H9 (cell line): ENCODE data around the gene YIPF5. TPM values are rescaled to one million over a fixed set of nuclear protein-coding genes. Genes with fewer than 3 reads are reported as not detected.

Source experiments
- DNase-seq: peaks from one replicate; pipeline ENCODE4 v3.0.0-alpha.2; 2017
- H2AFZ ChIP-seq: one replicate; pipeline ENCODE4 v1.6.1; 2013; ENCODE audit warnings: mild to moderate bottlenecking, low read length, control low read depth, moderate library complexity
- H2AK5ac ChIP-seq: 2 replicates; pipeline ENCODE4 v1.6.1; 2013; ENCODE audit warnings: low read length, control low read depth, mixed read lengths; ENCODE audit not compliant: insufficient read length
- H2BK120ac ChIP-seq: one replicate; pipeline ENCODE4 v1.6.1; 2013; ENCODE audit warnings: low read depth, mild to moderate bottlenecking, low read length, control low read depth, inconsistent platforms; ENCODE audit not compliant: poor library complexity, severe bottlenecking
- H2BK12ac ChIP-seq: 2 replicates; pipeline ENCODE4 v1.6.1; 2013; ENCODE audit warnings: low read length, control low read depth, mixed read lengths, low read depth; ENCODE audit not compliant: insufficient read length
- H2BK15ac ChIP-seq: 2 replicates; pipeline ENCODE4 v1.6.1; 2013; ENCODE audit warnings: low read depth, low read length, control low read depth
- H2BK20ac ChIP-seq: one replicate; pipeline ENCODE4 v1.6.1; 2013; ENCODE audit warnings: low read depth, mild to moderate bottlenecking, low read length, control low read depth, inconsistent platforms; ENCODE audit not compliant: poor library complexity, severe bottlenecking
- H2BK5ac ChIP-seq: 2 replicates; pipeline ENCODE4 v1.6.1; 2013; ENCODE audit warnings: low read length, control low read depth, mixed read lengths; ENCODE audit not compliant: insufficient read length
- H3K14ac ChIP-seq: 2 replicates; pipeline ENCODE4 v1.6.1; 2013; ENCODE audit warnings: low read length, control low read depth; ENCODE audit not compliant: insufficient read depth
- H3K18ac ChIP-seq: 2 replicates; pipeline ENCODE4 v1.6.1; 2013; ENCODE audit warnings: low read depth, mild to moderate bottlenecking, mixed read lengths, low read length, control low read depth; ENCODE audit not compliant: insufficient read length
- H3K23ac ChIP-seq: 2 replicates; pipeline ENCODE4 v1.6.1; 2013; ENCODE audit warnings: low read length, control low read depth, mixed read lengths, low read depth; ENCODE audit not compliant: insufficient read length
- H3K23me2 ChIP-seq: 2 replicates; pipeline ENCODE4 v1.6.1; 2013; ENCODE audit warnings: low read depth, mild to moderate bottlenecking, mixed read lengths, low read length, control low read depth; ENCODE audit not compliant: insufficient read length, poor library complexity, severe bottlenecking
- H3K27ac ChIP-seq: 2 replicates; pipeline ENCODE4 v1.5.1; 2013; ENCODE audit warnings: low read length, control low read depth, mixed read lengths, low read depth; ENCODE audit not compliant: insufficient read length
- H3K27me3 ChIP-seq: 2 replicates; pipeline ENCODE4 v1.6.1; 2013; ENCODE audit warnings: low read length, control low read depth, inconsistent platforms; ENCODE audit not compliant: insufficient read depth
- H3K4ac ChIP-seq: 2 replicates; pipeline ENCODE4 v1.6.1; 2013; ENCODE audit warnings: low read depth, mild to moderate bottlenecking, control low read depth, inconsistent platforms, low read length, moderate library complexity
- H3K4me1 ChIP-seq: 2 replicates; pipeline ENCODE4 v1.6.1; 2013; ENCODE audit warnings: low read length, control low read depth, inconsistent platforms; ENCODE audit not compliant: insufficient read depth
- H3K4me2 ChIP-seq: 2 replicates; pipeline ENCODE4 v1.6.1; 2013; ENCODE audit warnings: low read length, control low read depth, mixed read lengths; ENCODE audit not compliant: insufficient read length, insufficient read depth
- H3K56ac ChIP-seq: 2 replicates; pipeline ENCODE4 v1.6.1; 2013; ENCODE audit warnings: low read depth, mild to moderate bottlenecking, mixed read lengths, low read length, control low read depth; ENCODE audit not compliant: insufficient read length
- H3K79me1 ChIP-seq: 2 replicates; pipeline ENCODE4 v1.6.1; 2013; ENCODE audit warnings: low read depth, mild to moderate bottlenecking, moderate library complexity, low read length, control low read depth, inconsistent platforms; ENCODE audit not compliant: insufficient read depth, poor library complexity, severe bottlenecking
- H3K79me2 ChIP-seq: 2 replicates; pipeline ENCODE4 v1.6.1; 2013; ENCODE audit warnings: low read length, control low read depth, inconsistent platforms; ENCODE audit not compliant: insufficient read depth
- H3K9ac ChIP-seq: 2 replicates; pipeline ENCODE4 v1.6.1; 2013; ENCODE audit warnings: low read length, control low read depth, mixed read lengths; ENCODE audit not compliant: insufficient read length; ENCODE audit errors: extremely low read depth
- H3K9me3 ChIP-seq: one replicate; pipeline ENCODE4 v1.6.1; 2013; ENCODE audit warnings: low read depth, low read length, inconsistent platforms; ENCODE audit not compliant: control insufficient read depth
- H3T11ph ChIP-seq: one replicate; pipeline ENCODE4 v1.6.1; 2013; ENCODE audit warnings: mild to moderate bottlenecking, low read length, control low read depth, inconsistent platforms
- H4K20me1 ChIP-seq: one replicate; pipeline ENCODE4 v1.6.1; 2013; ENCODE audit not compliant: control insufficient read depth, insufficient read length, insufficient read depth
- H4K5ac ChIP-seq: 2 replicates; pipeline ENCODE4 v1.6.1; 2013; ENCODE audit warnings: low read depth, mild to moderate bottlenecking, mixed read lengths, low read length, control low read depth; ENCODE audit not compliant: insufficient read length
- H4K8ac ChIP-seq: replicated peaks from 2 replicates; pipeline ENCODE4 v1.6.1; 2013; ENCODE audit warnings: low read length, control low read depth, mixed read lengths, low read depth; ENCODE audit not compliant: insufficient read length
- H4K91ac ChIP-seq: 2 replicates; pipeline ENCODE4 v1.6.1; 2013; ENCODE audit warnings: low read depth, mild to moderate bottlenecking, moderate library complexity, mixed read lengths, low read length, control low read depth; ENCODE audit not compliant: insufficient read length
- H3K27ac Mint-ChIP-seq, 3 experiments: 2 replicates in 2 of 3; 3 replicates in 1 of 3; pipeline ENCODE4 v1.8.0; 2020 to 2021; ENCODE audit warnings: mixed read lengths in 3 of 3, mild to moderate bottlenecking in 1 of 3, moderate library complexity in 1 of 3
- H3K27me3 Mint-ChIP-seq: 2 replicates; pipeline ENCODE4 v1.8.0; 2021; ENCODE audit warnings: low read depth, mild to moderate bottlenecking, moderate library complexity, mixed read lengths
- H3K36me3 Mint-ChIP-seq, 3 experiments: 2 replicates in 2 of 3; 3 replicates in 1 of 3; pipeline ENCODE4 v1.8.0; 2020 to 2021; ENCODE audit warnings: low read depth in 3 of 3, mixed read lengths in 3 of 3; ENCODE audit not compliant: insufficient read depth in 1 of 3
- H3K4me1 Mint-ChIP-seq, 2 experiments: 2 replicates each; pipeline ENCODE4 v1.8.0; 2020; ENCODE audit warnings: mixed read lengths in 2 of 2
- H3K4me3 Mint-ChIP-seq, 2 experiments: 2 replicates in 1 of 2; 3 replicates in 1 of 2; pipeline ENCODE4 v1.8.0; 2020 to 2021; ENCODE audit warnings: mild to moderate bottlenecking in 2 of 2, mixed read lengths in 2 of 2, moderate library complexity in 1 of 2
- H3K9me3 Mint-ChIP-seq, 2 experiments: 2 replicates in 1 of 2; 3 replicates in 1 of 2; pipeline ENCODE4 v1.8.0; 2020; ENCODE audit warnings: mild to moderate bottlenecking in 2 of 2, mixed read lengths in 2 of 2, moderate library complexity in 1 of 2
- WGBS: extraction: QIAGEN DNeasy Blood & Tissue Kit; methylation state at CpG from one replicate; pipeline ENCODE4 v1.1.7; 2013; ENCODE audit warnings: missing lambda C conversion rate, low lambda C conversion rate, mixed read lengths; ENCODE audit not compliant: insufficient read length; ENCODE audit errors: extremely low coverage; 5-methylcytosine and 5-hydroxymethylcytosine counted together
- total RNA-seq: library from RNA; stranded (reverse); gene quantifications from 2 replicates; pipeline ENCODE4 v1.2.1, GENCODE V29; 2021
- TF ChIP-seq, protein P1 (sequence below): fragments of 200-600 bp; sonication (generic); conservative IDR thresholded peaks from 3 replicates; pipeline ENCODE4 v1.8.0; 2021; ENCODE audit warnings: antibody characterized with exemption, mild to moderate bottlenecking

Gene YIPF5
- total RNA-seq, 1 experiment from 2014 or later = 44.6 TPM

DNA sequence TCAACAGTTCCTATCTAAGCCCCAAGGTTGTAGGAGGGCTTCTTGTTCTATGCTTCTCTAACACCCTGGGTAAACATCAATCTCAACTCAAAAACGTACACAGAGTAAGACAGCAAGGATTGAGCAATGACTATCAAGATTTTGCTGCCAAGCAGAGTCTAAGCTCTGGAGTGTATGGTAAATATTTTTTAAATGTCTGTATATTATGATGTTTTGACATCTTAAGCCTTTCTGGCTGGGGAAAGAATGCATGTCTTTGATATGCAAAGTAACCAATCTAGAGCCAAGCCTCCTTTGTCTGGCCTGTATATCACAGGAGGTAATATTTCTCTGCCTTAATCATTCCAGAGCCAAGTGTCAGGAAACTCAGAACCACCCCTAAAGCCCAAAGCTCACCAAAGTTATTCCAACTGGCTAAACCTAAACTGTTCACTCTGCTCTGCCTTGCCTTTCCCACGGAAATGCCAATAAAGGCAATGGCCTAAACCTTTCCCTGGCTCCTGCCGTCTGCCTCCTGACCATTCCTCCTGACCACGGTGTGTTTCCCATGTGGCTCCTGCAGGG is 45.2 kb downstream of the YIPF5 start:
- no CpG with 5 or more reads among the region's 4 CpGs for whole genome bisulfite sequencing
- no peak overlapping the region for H2BK120ac ChIP-seq
- Mint-ChIP-seq H3K27ac (no peak overlapping the region), H3K27me3 (no peaks in the 10 kb centered on the region), H3K36me3 (no peaks in the 10 kb centered on the region; a peak in 1 of 7 replicates), H3K4me1 (peaks cover 15 to 16% of the 10 kb centered on the region in 2 experiments), H3K4me3 (no peak overlapping the region), H3K9me3 (peaks cover 0 to 3% of the 10 kb centered on the region in 2 experiments; a peak in 3 of 5 replicates)
- TF ChIP-seq, protein P1, sequence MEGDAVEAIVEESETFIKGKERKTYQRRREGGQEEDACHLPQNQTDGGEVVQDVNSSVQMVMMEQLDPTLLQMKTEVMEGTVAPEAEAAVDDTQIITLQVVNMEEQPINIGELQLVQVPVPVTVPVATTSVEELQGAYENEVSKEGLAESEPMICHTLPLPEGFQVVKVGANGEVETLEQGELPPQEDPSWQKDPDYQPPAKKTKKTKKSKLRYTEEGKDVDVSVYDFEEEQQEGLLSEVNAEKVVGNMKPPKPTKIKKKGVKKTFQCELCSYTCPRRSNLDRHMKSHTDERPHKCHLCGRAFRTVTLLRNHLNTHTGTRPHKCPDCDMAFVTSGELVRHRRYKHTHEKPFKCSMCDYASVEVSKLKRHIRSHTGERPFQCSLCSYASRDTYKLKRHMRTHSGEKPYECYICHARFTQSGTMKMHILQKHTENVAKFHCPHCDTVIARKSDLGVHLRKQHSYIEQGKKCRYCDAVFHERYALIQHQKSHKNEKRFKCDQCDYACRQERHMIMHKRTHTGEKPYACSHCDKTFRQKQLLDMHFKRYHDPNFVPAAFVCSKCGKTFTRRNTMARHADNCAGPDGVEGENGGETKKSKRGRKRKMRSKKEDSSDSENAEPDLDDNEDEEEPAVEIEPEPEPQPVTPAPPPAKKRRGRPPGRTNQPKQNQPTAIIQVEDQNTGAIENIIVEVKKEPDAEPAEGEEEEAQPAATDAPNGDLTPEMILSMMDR = no peak
- no peak overlapping the region for H4K91ac ChIP-seq
- no peak overlapping the region for H3K14ac ChIP-seq
- H3K4ac ChIP-seq = no peak overlapping the region
- no peaks in the 10 kb centered on the region for H3K23me2 ChIP-seq
- H3K79me2 ChIP-seq = no peaks in the 10 kb centered on the region
- H2AFZ ChIP-seq = no peak overlapping the region
- DNase-seq = no peak
- no peaks in the 10 kb centered on the region for H3K79me1 ChIP-seq
- H3K4me2 ChIP-seq = no peak overlapping the region
- H4K5ac ChIP-seq = no peak overlapping the region
- H3K4me1 ChIP-seq = peaks cover 3% of the 10 kb centered on the region; the same call in 1 of the 2 replicates
- H3K9me3 ChIP-seq = no peaks in the 10 kb centered on the region
- H3K9ac ChIP-seq = no peak overlapping the region
- H2AK5ac ChIP-seq = no peak overlapping the region
- no peak overlapping the region for H3K56ac ChIP-seq
- no peak overlapping the region for H2BK12ac ChIP-seq
- H4K20me1 ChIP-seq = no peaks in the 10 kb centered on the region
- no peaks in the 10 kb centered on the region for H3K27me3 ChIP-seq
- H2BK15ac ChIP-seq = no peak overlapping the region
- H3K23ac ChIP-seq = no peak overlapping the region
- H2BK20ac ChIP-seq = no peak overlapping the region
- no peak overlapping the region for H3T11ph ChIP-seq
- no peak overlapping the region for H2BK5ac ChIP-seq
- H4K8ac ChIP-seq = no peak overlapping the region
- H3K18ac ChIP-seq = no peak overlapping the region
- H3K27ac ChIP-seq = no peak overlapping the region
